HG02623 (cell line): ENCODE measurements around the gene CAMKK2.
"Not testable (repeated sequence)": the region's sequence is repeated elsewhere in the genome, so short reads cannot be mapped to it uniquely, and the experiment has no call there.

Source experiments
- ATAC-seq: cut with Tn5 transposase; IDR thresholded peaks from one replicate; pipeline ENCODE4 v1.9.1; 2021; ENCODE audit warnings: moderate library complexity; ENCODE audit not compliant: unreplicated experiment

The CAMKK2 gene

GRCh38 chr12:121227294-121227693 is 69.2 kb downstream of the CAMKK2 start:
- peak; percentile 52 for ATAC-seq

DNA sequence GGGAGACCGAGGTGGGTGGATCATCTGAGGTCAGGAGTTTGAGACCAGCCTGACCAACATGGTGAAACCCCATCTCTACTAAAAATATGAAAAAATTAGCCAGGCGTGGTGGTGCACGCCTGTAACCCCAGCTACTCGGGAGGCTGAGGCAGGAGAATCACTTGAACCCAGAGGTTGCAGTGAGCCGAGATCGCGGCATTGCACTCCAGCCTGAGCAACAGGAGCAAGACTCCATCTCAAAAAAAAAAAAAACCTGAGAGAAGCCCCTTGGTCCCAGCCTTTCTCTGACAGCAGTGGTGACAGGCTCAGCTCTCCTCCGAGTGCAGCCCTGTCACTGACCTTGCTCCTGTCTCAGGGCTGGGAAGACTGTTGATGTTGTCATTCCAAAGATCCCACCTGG is 69.6 kb downstream of the CAMKK2 start:
- not testable (repeated sequence) for ATAC-seq

DNA sequence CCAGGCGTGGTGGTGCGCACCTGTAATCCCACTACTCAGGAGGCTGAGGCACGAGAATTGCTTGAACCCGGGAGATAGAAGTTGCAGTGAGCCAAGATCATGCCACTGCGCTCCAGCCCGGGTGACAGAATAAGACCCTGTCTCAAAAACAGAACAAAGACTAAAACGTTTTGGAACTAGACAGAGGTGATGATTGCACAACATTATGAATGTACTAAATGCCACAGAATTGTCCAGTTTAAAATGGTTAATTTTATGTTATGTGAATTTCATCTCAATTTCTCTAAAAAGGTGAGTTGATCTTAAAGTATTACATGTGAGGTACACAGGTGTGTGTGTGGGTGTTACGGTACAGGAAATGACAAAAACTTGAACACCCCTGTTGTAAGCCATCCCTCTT is 70.1 kb downstream of the CAMKK2 start:
- ATAC-seq, result no peak

DNA sequence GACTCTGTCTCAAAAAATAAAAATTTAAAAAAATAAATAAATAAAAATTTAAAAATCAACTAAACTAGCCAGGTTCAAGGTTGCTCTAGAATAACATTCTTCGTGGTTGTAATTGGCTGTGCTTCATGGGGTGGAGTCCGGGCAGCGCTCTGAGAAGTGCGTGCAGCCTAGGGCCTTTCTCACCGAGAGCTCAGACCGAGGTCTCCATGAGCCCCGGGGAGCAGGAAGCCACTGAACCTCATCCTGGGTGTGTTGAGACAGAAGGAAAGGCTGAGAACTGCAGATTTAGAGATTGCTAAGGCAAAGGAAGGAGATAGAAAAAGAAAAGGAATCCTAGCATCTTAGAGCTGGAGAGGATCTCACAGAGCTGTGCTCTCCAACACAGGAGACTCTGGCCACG is 71.9 kb downstream of the CAMKK2 start:
- no peak for ATAC-seq

DNA sequence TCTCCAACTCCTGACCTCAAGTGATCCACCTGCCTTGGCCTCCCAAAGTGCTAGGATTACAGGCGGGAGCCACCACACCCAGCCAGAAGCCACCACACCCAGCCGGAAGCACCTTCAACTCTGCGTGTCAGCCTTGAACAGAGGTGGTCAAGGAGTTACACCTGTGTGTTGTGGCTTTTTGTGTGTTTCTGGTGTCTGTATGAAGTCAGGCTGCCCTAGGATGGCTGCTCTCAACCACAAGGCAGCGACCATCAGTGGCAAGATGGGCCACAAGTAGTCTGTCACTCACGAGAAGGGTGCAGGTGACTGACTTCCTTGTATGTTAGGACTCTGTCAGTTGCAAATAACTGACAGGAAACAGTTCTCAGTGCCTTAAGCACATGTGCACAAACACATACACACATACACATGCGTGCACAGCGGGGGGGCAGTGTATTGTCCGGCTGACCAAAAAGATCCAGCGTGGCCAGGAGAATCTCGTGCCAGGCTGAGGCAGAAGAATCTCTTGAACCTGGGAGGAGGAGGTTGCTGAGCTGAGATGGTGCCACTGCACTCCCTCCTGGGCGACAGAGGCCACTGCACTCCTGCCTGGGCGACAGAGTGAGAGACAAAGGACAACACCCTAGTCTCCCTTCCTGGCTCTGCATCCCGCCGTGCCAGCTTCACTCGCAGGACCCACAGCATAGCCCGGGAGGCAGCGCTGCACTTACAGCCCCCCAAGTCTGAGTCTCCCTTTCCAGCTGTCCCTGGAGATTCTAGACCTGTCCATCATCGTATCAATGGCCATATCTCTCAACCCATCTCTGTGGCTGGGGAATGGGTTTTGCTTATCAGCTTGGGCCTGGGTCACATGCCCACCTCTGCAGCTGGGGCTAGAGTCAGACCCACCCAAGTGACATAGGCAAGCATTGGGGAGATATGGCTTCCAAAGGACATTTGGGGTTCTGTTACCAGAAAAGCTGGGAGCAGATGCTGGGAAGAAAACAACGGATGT is 72.9 kb downstream of the CAMKK2 start:
- no peak for ATAC-seq

- ATAC-seq, result no peak
Measured at GRCh38 chr12:121222847-121223246, 73.7 kb downstream of the CAMKK2 start.

GRCh38 chr12:121219353-121219986 is 77.0 kb downstream of the CAMKK2 start:
- no peak for ATAC-seq

- no peak for ATAC-seq
Measured at GRCh38 chr12:121218588-121219352, 77.7 kb downstream of the CAMKK2 start.

DNA sequence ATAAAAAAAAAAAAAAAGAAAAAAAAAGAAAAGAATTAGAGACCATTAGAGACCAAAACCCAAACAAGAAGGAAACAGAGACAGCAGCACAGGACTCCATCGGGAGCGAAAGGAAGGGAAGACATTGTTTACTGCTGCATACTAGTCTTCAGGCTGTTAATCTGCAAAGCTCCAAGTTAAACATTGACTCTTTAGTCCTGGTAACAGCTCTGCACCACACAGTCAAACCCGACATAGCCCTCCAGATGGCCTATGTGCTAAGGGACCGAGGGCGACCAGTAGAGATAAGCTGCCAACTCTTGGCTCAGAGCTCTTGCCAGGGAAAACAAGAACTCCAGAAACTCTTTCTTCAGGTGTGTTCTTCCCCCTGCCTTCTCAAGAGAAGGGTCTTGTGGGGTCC is 78.7 kb downstream of the CAMKK2 start:
- ATAC-seq, result no peak

GRCh38 chr12:121217063-121217462 is 79.4 kb downstream of the CAMKK2 start:
- ATAC-seq, result no peak

DNA sequence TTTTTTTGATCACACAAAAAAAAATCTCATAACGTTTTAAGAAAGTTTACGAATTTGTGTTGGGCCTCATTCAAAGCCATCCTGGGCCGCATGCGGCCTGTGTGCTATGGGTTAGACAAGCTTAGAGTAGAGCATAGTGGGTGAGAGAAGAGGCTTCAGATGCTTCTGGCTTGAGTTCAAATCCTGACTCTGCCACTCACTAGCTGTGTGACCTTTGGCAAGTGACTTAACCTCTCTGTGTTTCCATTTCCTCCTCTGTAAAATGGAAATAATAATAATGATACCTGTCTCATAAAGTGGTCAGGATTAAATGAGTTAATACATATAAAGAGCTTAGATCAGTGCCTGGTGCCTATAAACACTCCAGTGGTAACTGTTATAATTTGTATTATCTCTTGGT is 80.4 kb downstream of the CAMKK2 start:
- no peak for ATAC-seq

GRCh38 chr12:121214855-121215745 is 81.4 kb downstream of the CAMKK2 start:
- no peak for ATAC-seq

DNA sequence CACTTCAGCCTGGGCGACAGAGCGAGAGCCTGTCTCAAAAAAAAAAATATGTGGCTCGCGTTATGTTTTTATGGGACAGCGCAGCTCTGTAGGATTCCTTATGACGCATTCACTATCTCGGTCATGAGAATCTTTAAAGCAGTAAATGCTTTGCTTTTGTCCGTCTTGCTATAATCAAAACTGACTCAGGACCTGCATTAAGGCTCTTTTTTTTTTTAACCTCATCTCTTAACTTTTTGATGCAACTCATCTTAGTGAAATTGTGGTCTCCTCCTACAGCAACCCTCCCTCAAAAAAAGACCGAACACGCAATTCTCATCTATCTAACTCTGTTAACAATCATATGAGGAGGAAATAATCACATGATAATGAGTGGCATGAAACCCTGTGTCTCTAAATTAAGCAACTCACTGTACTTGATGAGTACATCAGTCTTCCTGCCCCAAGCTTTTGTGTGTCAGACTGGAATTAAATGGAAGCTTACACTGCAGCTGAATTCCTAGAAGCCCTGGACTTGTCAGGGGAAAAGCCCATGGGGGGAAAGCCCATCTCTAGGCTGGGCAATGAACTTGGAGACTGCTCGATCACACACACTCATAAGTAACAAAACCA is 82.2 kb downstream of the CAMKK2 start:
- ATAC-seq, result no peak

- ATAC-seq, result no peak
Measured at GRCh38 chr12:121212875-121213274, 83.6 kb downstream of the CAMKK2 start.

GRCh38 chr12:121209624-121210572 is 86.6 kb downstream of the CAMKK2 start, which contains the start of gene P2RX4:
Gene P2RX4 (plus strand): TSS chr12:121210129. CDS start chr12:121210165, 36 bp downstream.
- peak; percentile 85 for ATAC-seq

DNA sequence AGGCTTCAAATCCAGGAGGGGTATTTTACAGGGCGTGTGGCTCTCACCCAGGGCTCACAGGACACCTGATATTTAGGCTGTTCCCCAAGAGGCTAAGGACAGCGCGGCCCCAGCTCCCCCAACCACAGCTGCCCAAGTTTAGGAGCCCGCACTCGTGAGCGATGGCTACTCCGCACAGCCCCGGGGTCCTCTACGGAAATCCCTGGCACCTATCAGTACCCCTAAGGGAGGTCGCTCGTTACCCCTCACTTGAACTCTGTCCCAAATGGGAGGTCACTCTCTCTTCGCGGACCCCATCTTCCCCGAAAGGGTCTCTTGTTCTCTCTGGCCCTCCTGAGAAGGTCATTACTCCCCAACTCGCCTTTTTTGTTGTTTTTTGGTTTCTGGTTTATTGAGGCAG is 87.3 kb downstream of the CAMKK2 start:
- ATAC-seq, result no peak

DNA sequence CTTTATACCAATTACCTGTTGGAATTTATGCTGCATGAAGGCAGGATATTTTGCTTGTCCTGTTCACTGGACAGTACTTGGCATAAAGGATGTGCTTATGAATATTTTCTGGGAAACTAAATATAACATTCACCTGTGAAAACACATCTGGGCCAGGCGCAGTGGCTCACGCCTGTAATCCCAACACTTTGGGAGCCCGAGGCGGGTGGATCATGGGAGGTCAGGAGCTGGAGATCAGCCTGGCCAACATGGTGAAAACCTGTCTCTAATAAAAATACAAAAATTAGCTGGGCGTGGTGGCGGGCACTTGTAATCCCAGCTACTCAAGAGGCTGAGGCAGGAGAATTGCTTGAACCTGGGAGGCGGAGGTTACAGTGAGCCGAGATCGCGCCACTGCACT is 87.9 kb downstream of the CAMKK2 start:
- not testable (repeated sequence) for ATAC-seq

GRCh38 chr12:121205491-121205890 is 91.0 kb downstream of the CAMKK2 start:
- no peak for ATAC-seq

DNA sequence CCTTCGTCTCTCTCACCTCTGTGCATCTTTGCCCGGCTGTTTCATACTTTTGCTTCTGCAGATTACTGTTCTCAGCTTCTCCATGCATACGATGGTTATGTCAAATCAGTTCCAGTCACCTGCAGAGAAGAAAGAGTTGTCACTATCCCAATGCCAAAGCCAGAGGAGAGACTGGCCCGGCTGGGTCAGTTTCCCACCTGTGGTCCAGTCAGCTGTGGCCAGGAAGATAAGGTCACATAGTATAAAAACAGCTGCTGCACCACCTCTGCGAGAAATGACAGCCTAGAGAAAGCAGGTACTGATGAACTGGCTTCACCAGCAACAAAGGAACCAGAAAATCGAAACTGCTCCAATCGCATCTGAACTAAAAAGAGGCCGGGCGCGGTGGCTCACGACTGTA is 93.0 kb downstream of the CAMKK2 start:
- ATAC-seq, result no peak
